Medulla oblongata (tissue), 1 donor: ENCODE measurements around the gene ASGR1.

Experiments used
- DNase-seq: peaks from one replicate; pipeline ENCODE4 v3.0.0-alpha.2; 2015; ENCODE audit errors: extremely low spot score

The ASGR1 gene

DNA sequence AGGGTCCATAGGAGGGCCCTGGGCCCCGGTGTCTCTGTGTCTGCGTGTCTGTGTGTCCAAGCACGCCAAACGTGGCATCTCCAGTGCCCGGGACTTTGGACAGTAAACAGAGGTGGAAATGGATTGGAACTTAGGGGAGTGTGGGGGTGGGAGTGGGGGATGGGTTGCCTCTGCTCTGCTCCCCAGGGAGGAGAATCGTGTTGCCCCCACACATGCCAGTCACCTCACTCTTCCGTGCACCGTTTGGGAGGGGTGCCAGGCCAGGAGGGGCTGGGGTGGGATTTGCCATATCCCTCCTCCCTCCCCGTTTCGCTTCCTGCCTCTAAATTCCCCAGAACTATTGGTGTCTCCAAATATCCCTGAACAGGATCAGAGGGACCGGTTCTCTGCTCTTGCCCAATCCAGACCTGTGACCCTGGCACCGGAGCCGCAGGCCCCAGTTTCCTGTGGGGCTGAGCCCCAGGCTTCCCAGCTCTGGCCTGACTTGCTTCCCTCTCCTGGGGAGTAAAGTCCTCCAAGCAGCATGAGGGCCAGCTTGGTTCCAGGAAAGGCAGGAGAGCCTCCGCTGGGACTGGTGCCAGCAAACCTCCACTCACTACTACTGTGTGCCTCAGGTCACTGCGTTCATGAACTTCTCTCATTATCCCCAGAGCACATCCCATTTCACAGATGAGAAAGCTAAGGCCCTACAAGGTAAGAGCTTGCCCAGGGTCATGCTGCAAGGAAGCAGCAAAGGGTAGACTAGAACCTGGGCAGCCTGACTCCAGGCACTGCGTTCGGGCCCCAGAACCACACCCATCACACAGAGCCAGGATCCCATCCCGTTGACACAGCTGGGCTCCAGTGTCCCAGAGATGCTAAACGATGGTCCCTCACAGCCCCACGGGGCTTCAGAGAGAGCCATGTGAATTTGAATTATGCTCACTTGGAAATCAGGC, at the start of gene ASGR1:
Gene ASGR1 (minus strand): TSS at position 54 of the 938 bp plus-strand sequence. CDS start 807 bp downstream, outside the sequence.
- DNase-seq: no peak

DNA sequence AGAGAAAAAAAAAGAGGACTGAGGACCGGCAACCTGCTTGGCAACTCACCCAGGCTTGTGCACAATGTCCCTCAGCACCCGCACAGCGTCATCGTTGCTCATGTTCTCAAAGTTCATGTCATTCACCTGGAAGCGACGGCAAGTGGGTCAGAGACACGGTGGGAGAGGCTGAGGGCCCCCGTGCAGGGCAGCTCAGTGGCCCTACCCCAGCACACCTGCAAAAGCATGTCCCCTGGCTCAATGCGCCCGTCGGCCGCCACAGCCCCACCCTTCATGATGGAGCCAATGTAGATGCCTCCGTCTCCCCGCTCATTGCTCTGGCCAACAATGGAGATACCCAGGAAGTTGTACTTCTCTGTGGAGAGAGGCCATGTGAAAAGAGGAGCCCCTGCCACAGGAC, 49.8 kb upstream of the ASGR1 start:
- DNase-seq: no peak

- DNase-seq: no peak
These were observed 47.8 kb upstream of the ASGR1 start for GRCh38 chr17:7226721-7227710.

- DNase-seq: no peak
These were observed 46.7 kb upstream of the ASGR1 start for GRCh38 chr17:7225711-7226331.

DNA sequence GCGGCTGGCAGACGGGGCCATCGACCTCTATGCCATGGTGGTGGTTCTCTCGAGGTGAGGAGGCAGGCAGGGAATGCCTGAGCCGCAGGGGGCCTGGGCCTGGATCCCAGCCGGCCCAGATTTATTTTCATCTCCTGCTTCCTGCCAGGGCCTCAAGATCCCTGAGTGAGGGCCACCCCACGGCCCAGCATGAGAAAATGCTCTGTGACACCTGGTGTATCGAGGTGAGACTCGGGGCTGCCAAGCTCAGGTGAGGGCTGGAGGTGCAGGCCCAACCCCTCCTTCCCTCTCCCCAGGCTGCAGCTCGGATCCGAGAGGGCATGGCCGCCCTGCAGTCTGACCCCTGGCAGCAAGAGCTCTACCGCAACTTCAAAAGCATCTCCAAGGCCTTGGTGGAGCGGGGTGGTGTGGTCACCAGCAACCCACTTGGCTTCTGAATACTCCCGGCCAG, 45.5 kb upstream of the ASGR1 start:
- no peak for DNase-seq

DNA sequence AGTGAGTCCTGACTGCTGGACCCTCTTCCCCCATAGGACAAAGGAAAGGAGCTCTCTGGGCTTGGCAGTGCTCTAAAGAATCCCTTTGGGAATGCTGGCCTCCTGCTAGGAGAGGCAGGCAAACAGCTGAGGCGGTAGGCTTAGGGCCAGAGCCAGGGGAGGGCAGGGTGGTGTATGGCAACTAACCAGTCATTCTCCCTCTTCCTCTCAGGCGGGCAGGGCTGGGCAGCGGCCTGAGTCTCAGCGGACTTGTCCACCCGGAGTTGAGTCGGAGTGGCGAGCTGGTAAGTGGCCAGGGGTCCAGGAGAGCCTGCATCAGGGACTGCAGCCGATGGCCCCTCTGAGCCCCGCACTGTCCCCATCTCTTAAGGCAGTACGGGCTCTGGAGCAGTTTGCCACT, 44.9 kb upstream of the ASGR1 start:
- DNase-seq: no peak

DNA sequence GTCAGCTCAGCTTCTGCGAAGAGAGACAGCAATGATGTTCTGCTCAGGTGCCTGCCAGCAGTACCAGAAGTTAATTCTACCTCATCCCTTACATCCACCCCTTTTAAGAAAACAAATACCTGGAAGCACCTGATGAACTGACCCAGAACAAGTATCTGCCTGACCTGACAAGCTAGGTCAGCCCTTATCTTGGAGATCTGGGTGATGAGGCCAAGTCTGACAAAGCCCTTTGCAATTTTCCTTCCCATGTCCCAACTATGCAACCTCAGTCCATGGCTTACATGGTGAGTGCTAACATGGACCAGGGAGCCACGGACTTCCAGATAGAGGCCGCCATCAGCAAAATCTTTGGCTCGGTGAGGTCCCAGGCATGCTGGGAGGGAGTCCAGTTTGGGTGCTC, 44.2 kb upstream of the ASGR1 start:
- DNase-seq: no peak

GRCh38 chr17:7222972-7223292, 43.8 kb upstream of the ASGR1 start:
- no peak for DNase-seq

- DNase-seq: no peak
These were observed 43.2 kb upstream of the ASGR1 start for GRCh38 chr17:7222093-7222971.

GRCh38 chr17:7221278-7222092, 42.3 kb upstream of the ASGR1 start:
- DNase-seq: no peak

- peak; percentile 58 for DNase-seq
These were observed 41.6 kb upstream of the ASGR1 start for GRCh38 chr17:7220593-7221277.

DNA sequence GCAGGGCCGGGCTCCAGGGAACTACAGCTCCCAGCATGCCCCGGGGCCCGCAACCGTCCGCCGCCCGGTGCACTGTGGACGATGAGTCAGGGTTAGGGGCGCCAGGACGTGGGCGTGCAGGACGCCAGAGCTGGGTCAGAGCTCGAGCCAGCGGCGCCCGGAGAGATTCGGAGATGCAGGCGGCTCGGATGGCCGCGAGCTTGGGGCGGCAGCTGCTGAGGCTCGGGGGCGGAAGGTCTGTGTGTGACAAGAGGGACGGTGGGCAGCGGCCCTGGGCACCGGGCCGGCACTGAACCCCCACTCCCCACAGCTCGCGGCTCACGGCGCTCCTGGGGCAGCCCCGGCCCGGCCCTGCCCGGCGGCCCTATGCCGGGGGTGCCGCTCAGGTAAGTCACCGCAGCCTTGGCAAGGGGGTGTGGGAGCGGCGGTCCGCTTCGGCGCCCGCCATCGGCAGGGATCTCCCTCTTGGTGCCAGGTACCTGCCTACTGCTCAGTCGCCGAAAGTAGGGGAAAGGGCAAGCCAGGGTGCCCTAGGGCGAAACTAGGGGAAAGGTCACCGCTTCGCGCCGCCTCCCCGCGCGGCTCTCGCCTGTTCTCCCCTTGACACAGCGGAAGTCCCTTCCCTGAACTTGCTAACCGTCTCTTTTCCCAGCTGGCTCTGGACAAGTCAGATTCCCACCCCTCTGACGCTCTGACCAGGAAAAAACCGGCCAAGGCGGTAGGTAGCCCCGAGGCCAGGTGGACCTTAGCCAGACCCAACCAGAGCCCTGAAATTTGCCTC, 40.8 kb upstream of the ASGR1 start, which contains the start of the genes ACADVL and DLG4:
Gene ACADVL (plus strand): TSS at position 127 of the 781 bp plus-strand sequence. CDS start 47 bp downstream, at position 174.
Gene DLG4 (minus strand): TSS at position 25 of the 781 bp plus-strand sequence.
- DNase-seq: peak; percentile 90

DNA sequence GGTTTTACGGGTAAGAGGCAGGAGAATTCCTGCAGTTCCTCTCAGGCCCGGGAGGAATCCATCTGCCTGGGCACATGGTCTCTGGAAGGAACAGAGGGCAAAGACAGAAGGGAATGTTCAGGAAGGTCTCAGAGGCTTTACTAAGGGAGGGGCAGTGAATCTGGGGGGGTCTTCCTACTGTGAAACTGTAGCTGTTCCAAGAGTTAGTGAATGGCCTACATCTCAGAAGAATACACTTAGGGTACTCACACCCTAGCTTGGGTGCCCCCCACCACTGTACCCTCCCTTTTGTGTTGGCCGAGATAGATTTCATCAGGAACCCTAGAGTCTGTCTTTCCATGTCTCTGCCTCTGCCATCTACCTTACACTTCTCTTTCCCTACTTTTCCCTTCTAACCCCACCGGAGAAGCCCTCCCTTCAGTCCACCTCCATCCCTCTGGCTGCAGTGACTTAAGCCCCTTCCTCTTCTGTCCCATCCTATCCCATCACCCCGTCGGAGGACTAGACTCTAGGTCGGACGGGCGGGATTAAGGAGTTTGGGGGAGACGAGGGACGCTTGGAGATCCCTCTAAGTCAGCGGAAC, 40.1 kb upstream of the ASGR1 start:
- DNase-seq: no peak

DNA sequence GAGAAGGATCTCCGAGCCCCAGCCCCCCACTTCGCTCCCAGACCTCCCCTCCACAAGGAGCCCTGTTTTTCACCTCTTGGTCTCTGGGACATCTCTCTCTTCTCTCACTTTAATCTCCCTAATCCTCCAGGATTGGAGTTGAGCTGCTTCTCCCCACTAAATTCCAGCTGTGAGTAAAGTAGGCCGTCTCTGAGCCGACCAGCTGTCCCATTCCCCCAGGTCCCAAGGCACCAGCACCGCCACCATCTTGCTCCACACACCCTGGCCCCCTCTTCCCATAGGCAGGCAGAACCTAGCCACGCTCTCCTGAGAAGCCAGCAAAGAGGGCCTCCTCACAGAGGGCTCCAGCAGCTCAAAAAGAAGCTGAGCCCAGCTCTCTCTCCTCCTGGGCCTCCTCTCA, 39.6 kb upstream of the ASGR1 start:
- no peak for DNase-seq

DNA sequence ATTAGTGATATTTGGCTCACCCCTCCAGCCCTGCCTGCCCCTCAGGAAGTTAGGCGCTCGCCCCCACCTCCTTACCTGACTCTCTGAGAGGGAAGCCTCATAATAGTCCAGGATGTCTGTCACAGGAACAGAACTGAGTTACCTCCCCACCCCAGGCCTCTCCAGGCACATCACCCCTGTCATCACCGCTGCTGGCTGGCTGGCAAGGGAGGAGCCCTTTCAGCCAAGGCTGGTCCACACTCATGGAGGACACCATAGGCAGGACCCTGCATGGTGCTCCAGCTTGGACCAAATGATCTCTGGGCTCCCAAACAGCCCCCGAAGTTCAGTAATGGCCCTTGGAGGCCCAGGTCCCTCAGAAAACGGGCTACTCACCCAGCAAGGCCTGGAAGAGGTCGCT, 39.0 kb upstream of the ASGR1 start:
- DNase-seq: no peak

- no peak for DNase-seq
These were observed 38.2 kb upstream of the ASGR1 start for GRCh38 chr17:7217113-7217987.
